K562 (cell line): ENCODE results near the gene GCGR. TPM values are rescaled to one million over a fixed set of nuclear protein-coding genes. Genes with fewer than 3 reads are reported as not detected.
A peak's percentile ranks its signal among the peaks of the same experiment; 100 is the strongest.

ENCODE experiments used
- ADNP ChIP-seq: fragments of 200-800 bp; sonication (Bioruptor generic); IDR thresholded peaks from 2 replicates; pipeline ENCODE4 v1.6.1; 2016; ENCODE audit warnings: missing genetic modification characterization, missing compliant biosample characterization
- FOXP1 ChIP-seq: sonication (generic); formaldehyde crosslinking; IDR thresholded peaks from 2 replicates; pipeline ENCODE4 v1.8.0; 2022; ENCODE audit warnings: mild to moderate bottlenecking, missing genetic modification reagents
- HMG20A ChIP-seq: fragments of 450-650 bp; formaldehyde crosslinking; conservative IDR thresholded peaks from 2 replicates; pipeline ENCODE4 v1.4.0; 2020; ENCODE audit warnings: mild to moderate bottlenecking, mixed read lengths
- ZBTB17 ChIP-seq: fragments of 450-650 bp; formaldehyde crosslinking; IDR thresholded peaks from 2 replicates; pipeline ENCODE4 v1.4.0; 2020; ENCODE audit warnings: mild to moderate bottlenecking
- ZNF134 ChIP-seq: fragments of 250-450 bp; sonication (Bioruptor Pico); conservative IDR thresholded peaks from 2 replicates; pipeline ENCODE4 v1.4.0; 2020
- ZNF175 ChIP-seq: fragments of 200-800 bp; sonication (Bioruptor generic); IDR thresholded peaks from 2 replicates; pipeline ENCODE4 v1.6.1; 2016; ENCODE audit warnings: low read depth, mild to moderate bottlenecking, missing genetic modification characterization, missing compliant biosample characterization
- polyA plus RNA-seq, 8 experiments: library from polyadenylated mRNA; depleted of rRNA in 4 of 8; stranded (reverse) in 5 of 8; unstranded in 3 of 8; fragments of >200 nt; fragmentation: Nextera tagmentation in 2 of 8; fragmentation: Illumina TruSeq in 1 of 8; extraction: Ambion mirVana in 2 of 8; extraction: Trizol in 1 of 8; gene quantifications; 2 replicates each; pipeline versions ENCODE4 v1.2.1 to v1.2.3, GENCODE V29; 2011 to 2014; ENCODE audit warnings: inconsistent platforms in 1 of 8, missing spikeins in 1 of 8
- total RNA-seq, 7 experiments: library from RNA; depleted of rRNA in 6 of 7; stranded (reverse); fragments of >200 nt in 6 of 7; fragmentation: Illumina TruSeq in 2 of 7; extraction: Trizol in 2 of 7; gene quantifications; 2 replicates each; pipeline versions ENCODE4 v1.2.1 to v1.2.3, GENCODE V29; 2011 to 2021; ENCODE audit warnings: low replicate concordance in 1 of 7
- TF ChIP-seq, protein P1 (sequence below): fragments of 250-450 bp; sonication (Bioruptor Pico); IDR thresholded peaks from 2 replicates; pipeline ENCODE4 v1.4.0; 2020; ENCODE audit warnings: mild to moderate bottlenecking
- TF ChIP-seq, protein P2 (sequence below): fragments of 450-650 bp; IDR thresholded peaks from 2 replicates; pipeline ENCODE4 v1.6.1; 2017; ENCODE audit warnings: antibody characterized with exemption, mild to moderate bottlenecking
- TF ChIP-seq, protein P3 (sequence below), 2 experiments: fragments of 450-650 bp; IDR thresholded peaks; 2 replicates each; pipeline ENCODE4 v1.6.1; 2016
- TF ChIP-seq, protein P4 (sequence below): fragments of 250-450 bp; sonication (Bioruptor Pico); IDR thresholded peaks from 2 replicates; pipeline ENCODE4 v1.5.1; 2021; ENCODE audit warnings: mild to moderate bottlenecking
- TF ChIP-seq, protein P5 (sequence below): fragments of 250-450 bp; sonication (Bioruptor Pico); IDR thresholded peaks from 2 replicates; pipeline ENCODE4 v1.4.0; 2020; ENCODE audit warnings: borderline replicate concordance
- TF ChIP-seq, protein P6 (sequence below): fragments of 250-450 bp; sonication (Bioruptor Pico); IDR thresholded peaks from 2 replicates; pipeline ENCODE4 v1.5.0; 2020; ENCODE audit warnings: mild to moderate bottlenecking
- TF ChIP-seq, protein P7 (sequence below), 2 experiments: fragments of 250-450 bp in 1 of 2; fragments of 450-650 bp in 1 of 2; sonication (Bioruptor Pico) in 1 of 2; IDR thresholded peaks; 2 replicates each; pipeline versions ENCODE4 v1.6.1 to v1.8.0; 2016 to 2021; ENCODE audit warnings: mild to moderate bottlenecking in 2 of 2, moderate library complexity in 2 of 2, missing compliant biosample characterization in 1 of 2, missing genetic modification characterization in 1 of 2

Gene GCGR
- total and polyA plus RNA-seq, 9 of the 15 experiments (the other 6 are each of a cell fraction or from before 2014, with no cell fraction given): not detected

DNA sequence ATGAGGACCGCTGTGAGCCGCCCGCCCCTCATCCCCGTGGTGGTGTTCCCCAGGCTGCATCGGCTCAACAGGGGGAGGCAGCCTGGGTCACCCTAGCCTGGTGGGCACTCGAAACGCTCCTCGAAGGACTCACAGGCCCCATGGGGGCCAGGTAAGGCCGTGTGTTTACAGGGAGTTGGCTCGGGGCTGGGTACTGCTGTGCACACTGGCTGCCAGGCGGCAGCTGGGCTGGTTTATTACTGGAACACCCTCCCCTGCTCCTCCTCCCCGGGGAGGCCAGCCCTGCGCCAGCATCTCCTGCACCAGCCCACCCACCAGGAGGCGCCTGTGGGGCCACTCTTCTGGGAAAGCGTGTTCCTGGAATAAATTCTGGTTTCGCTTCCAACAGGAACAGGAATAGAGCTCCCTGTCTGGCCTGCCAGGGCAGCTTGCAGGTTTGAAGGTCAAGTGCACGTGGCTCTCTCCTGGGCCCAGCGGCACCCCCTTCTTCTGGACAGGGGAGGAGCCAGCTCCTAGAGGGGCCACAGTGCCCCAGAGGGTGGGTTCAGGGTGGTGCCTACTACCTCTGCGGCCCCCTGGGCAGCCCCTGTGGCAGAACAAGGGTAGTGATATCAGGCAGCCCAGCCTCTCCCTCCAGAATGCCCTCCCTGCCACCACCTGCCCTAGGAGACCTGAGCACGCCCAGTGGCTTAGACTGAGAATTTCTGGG, 17.8 kb downstream of the GCGR start (continued):
- no peak; the same call in none of the 2 replicates for TF ChIP-seq FOXP1 (CRISPR knock-in tag)
- TF ChIP-seq, protein P1, sequence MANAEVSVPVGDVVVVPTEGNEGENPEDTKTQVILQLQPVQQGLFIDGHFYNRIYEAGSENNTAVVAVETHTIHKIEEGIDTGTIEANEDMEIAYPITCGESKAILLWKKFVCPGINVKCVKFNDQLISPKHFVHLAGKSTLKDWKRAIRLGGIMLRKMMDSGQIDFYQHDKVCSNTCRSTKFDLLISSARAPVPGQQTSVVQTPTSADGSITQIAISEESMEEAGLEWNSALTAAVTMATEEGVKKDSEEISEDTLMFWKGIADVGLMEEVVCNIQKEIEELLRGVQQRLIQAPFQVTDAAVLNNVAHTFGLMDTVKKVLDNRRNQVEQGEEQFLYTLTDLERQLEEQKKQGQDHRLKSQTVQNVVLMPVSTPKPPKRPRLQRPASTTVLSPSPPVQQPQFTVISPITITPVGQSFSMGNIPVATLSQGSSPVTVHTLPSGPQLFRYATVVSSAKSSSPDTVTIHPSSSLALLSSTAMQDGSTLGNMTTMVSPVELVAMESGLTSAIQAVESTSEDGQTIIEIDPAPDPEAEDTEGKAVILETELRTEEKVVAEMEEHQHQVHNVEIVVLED (CRISPR knock-in tag): no peak
- TF ChIP-seq, protein P2, sequence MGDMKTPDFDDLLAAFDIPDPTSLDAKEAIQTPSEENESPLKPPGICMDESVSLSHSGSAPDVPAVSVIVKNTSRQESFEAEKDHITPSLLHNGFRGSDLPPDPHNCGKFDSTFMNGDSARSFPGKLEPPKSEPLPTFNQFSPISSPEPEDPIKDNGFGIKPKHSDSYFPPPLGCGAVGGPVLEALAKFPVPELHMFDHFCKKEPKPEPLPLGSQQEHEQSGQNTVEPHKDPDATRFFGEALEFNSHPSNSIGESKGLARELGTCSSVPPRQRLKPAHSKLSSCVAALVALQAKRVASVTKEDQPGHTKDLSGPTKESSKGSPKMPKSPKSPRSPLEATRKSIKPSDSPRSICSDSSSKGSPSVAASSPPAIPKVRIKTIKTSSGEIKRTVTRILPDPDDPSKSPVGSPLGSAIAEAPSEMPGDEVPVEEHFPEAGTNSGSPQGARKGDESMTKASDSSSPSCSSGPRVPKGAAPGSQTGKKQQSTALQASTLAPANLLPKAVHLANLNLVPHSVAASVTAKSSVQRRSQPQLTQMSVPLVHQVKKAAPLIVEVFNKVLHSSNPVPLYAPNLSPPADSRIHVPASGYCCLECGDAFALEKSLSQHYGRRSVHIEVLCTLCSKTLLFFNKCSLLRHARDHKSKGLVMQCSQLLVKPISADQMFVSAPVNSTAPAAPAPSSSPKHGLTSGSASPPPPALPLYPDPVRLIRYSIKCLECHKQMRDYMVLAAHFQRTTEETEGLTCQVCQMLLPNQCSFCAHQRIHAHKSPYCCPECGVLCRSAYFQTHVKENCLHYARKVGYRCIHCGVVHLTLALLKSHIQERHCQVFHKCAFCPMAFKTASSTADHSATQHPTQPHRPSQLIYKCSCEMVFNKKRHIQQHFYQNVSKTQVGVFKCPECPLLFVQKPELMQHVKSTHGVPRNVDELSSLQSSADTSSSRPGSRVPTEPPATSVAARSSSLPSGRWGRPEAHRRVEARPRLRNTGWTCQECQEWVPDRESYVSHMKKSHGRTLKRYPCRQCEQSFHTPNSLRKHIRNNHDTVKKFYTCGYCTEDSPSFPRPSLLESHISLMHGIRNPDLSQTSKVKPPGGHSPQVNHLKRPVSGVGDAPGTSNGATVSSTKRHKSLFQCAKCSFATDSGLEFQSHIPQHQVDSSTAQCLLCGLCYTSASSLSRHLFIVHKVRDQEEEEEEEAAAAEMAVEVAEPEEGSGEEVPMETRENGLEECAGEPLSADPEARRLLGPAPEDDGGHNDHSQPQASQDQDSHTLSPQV: peak; percentile 99
- TF ChIP-seq, protein P3, sequence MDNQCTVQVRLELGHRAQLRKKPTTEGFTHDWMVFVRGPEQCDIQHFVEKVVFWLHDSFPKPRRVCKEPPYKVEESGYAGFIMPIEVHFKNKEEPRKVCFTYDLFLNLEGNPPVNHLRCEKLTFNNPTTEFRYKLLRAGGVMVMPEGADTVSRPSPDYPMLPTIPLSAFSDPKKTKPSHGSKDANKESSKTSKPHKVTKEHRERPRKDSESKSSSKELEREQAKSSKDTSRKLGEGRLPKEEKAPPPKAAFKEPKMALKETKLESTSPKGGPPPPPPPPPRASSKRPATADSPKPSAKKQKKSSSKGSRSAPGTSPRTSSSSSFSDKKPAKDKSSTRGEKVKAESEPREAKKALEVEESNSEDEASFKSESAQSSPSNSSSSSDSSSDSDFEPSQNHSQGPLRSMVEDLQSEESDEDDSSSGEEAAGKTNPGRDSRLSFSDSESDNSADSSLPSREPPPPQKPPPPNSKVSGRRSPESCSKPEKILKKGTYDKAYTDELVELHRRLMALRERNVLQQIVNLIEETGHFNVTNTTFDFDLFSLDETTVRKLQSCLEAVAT (IDR thresholded peaks at IDR 0.05): no peak; a peak in 1 of 4 replicates
- peak; percentile 95 for TF ChIP-seq ZNF175
- no peak for TF ChIP-seq ZNF134 (CRISPR knock-in tag)
- TF ChIP-seq, protein P4, sequence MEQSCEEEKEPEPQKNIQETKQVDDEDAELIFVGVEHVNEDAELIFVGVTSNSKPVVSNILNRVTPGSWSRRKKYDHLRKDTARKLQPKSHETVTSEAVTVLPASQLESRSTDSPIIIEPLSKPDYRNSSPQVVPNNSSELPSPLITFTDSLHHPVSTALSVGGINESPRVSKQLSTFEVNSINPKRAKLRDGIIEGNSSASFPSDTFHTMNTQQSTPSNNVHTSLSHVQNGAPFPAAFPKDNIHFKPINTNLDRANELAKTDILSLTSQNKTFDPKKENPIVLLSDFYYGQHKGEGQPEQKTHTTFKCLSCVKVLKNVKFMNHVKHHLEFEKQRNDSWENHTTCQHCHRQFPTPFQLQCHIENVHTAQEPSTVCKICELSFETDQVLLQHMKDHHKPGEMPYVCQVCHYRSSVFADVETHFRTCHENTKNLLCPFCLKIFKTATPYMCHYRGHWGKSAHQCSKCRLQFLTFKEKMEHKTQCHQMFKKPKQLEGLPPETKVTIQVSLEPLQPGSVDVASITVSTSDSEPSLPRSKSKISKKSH (CRISPR knock-in tag): no peak
- TF ChIP-seq ADNP (tag): no peak
- TF ChIP-seq, protein P5, sequence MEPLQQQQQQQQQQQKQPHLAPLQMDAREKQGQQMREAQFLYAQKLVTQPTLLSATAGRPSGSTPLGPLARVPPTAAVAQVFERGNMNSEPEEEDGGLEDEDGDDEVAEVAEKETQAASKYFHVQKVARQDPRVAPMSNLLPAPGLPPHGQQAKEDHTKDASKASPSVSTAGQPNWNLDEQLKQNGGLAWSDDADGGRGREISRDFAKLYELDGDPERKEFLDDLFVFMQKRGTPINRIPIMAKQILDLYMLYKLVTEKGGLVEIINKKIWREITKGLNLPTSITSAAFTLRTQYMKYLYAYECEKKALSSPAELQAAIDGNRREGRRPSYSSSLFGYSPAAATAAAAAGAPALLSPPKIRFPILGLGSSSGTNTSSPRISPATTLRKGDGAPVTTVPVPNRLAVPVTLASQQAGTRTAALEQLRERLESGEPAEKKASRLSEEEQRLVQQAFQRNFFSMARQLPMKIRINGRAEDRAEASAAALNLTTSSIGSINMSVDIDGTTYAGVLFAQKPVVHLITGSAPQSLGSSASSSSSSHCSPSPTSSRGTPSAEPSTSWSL (CRISPR knock-in tag): no peak
- peak; percentile 60 for TF ChIP-seq ZBTB17 (CRISPR knock-in tag)
- no peak for TF ChIP-seq HMG20A (CRISPR knock-in tag)
- TF ChIP-seq, protein P6, sequence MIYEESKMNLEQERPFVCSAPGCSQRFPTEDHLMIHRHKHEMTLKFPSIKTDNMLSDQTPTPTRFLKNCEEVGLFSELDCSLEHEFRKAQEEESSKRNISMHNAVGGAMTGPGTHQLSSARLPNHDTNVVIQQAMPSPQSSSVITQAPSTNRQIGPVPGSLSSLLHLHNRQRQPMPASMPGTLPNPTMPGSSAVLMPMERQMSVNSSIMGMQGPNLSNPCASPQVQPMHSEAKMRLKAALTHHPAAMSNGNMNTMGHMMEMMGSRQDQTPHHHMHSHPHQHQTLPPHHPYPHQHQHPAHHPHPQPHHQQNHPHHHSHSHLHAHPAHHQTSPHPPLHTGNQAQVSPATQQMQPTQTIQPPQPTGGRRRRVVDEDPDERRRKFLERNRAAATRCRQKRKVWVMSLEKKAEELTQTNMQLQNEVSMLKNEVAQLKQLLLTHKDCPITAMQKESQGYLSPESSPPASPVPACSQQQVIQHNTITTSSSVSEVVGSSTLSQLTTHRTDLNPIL (CRISPR knock-in tag): no peak
- TF ChIP-seq, protein P7, sequence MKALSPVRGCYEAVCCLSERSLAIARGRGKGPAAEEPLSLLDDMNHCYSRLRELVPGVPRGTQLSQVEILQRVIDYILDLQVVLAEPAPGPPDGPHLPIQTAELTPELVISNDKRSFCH (CRISPR knock-in tag; IDR thresholded peaks at IDR 0.05): no peak
- TF ChIP-seq, protein P7 (tag; IDR thresholded peaks at IDR 0.05): peak; percentile 98
